ENCODE results near the gene AK8.

Gene AK8

GRCh38 chr9:132814937-132815336 lies 63.1 kb downstream of the AK8 start:
- TF ChIP-seq CTCF (IDR thresholded peaks at IDR 0.05), result no peak
- TF ChIP-seq ZFX (IDR thresholded peaks at IDR 0.05; ENCODE audit: borderline replicate concordance), result no peak
- no peak overlapping the region for H3K27ac ChIP-seq

GRCh38 chr9:132813115-132813771 lies 64.8 kb downstream of the AK8 start:
- no peak overlapping the region for H3K27ac ChIP-seq
- TF ChIP-seq ZFX (IDR thresholded peaks at IDR 0.05; ENCODE audit: borderline replicate concordance) (no peak), CTCF (IDR thresholded peaks at IDR 0.05) (no peak)

DNA sequence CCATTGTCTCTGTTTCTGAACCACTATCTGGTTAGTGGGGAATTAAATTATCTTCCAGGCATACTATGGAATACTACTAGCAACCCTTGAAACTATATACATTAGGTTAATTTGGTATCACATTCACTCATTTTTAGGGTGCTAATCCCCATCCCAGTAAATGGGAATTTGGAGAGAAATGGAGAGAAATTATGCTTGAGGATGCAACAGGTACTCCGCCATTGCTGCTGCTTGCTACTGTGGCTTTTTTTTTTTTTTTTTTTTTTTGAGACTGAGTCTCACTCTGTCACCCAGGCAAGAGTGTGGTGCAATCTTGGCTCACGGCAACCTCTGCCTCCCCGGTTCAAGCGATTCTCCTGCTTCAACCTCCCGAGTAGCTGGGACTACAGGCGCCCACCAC lies 66.1 kb downstream of the AK8 start:
- no peak for TF ChIP-seq ZFX (IDR thresholded peaks at IDR 0.05; ENCODE audit: borderline replicate concordance)
- TF ChIP-seq CTCF (IDR thresholded peaks at IDR 0.05), result no peak
- no peak overlapping the region for H3K27ac ChIP-seq

- no peak overlapping the region for H3K27ac ChIP-seq
- TF ChIP-seq CTCF (IDR thresholded peaks at IDR 0.05) (no peak), ZFX (IDR thresholded peaks at IDR 0.05; ENCODE audit: borderline replicate concordance) (no peak)
Measured at GRCh38 chr9:132810314-132810713, 67.8 kb downstream of the AK8 start.

DNA sequence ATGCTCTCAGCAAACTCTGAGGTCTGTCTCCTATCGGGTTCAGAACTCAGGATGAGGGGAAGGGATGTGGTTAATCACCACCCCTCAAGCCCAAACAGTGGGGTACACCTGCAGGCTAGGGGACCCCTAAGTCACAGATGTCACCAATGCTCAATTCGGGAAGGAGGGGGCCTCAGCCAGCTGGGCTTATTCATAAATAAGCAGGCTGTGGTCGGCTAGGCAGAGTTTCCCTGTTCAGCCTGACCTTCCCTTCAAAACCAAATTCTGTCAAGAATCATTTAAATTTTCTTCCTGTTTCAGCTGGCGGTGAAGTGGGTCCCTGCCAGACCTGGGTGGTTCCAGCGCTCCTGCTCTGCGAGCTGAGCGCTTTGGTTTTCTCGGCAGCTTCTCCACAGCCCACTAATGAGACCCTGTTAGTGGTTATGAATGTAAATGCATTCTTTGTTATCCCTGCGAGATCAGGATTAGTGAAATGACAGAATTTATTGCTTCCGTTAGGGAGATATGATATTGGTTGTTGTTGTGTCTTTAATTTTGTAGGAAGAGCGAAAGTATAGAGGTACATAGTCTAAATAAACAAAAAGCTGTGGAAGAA lies 68.3 kb downstream of the AK8 start:
- TF ChIP-seq CTCF (IDR thresholded peaks at IDR 0.05) (no peak), ZFX (IDR thresholded peaks at IDR 0.05; ENCODE audit: borderline replicate concordance) (no peak)
- no peak overlapping the region for H3K27ac ChIP-seq

GRCh38 chr9:132808645-132809044 lies 69.4 kb downstream of the AK8 start:
- TF ChIP-seq ZFX (IDR thresholded peaks at IDR 0.05; ENCODE audit: borderline replicate concordance), result no peak
- no peak for TF ChIP-seq CTCF (IDR thresholded peaks at IDR 0.05)
- no peak overlapping the region for H3K27ac ChIP-seq

GRCh38 chr9:132806723-132807421 lies 71.2 kb downstream of the AK8 start:
- H3K27ac ChIP-seq, result no peak overlapping the region
- TF ChIP-seq ZFX (IDR thresholded peaks at IDR 0.05; ENCODE audit: borderline replicate concordance) (no peak), CTCF (IDR thresholded peaks at IDR 0.05) (no peak)
